ENCODE data around the gene LUM. TPM values are rescaled to one million over a fixed set of nuclear protein-coding genes. Genes with fewer than 3 reads are reported as not detected.

Gene LUM
- total and polyA plus RNA-seq, 10 donors = 2.6 to 52.5 (median 7.6) TPM

GRCh38 chr12:91127751-91128150, 16.5 kb upstream of the LUM start:
- Histone ChIP-seq H3K27ac (no peak overlapping the region), H3K36me3 (no peaks in the 10 kb centered on the region), H3K9me3 (peaks cover 0 to 6% (median 0%) of the 10 kb centered on the region in 8 donors), H3K27me3 (replicated peaks in 1 of 7) (no peaks in the 10 kb centered on the region), H3K4me3 (no peak overlapping the region), H3K4me1 (no peaks in the 10 kb centered on the region)
- intact Hi-C loops (cut with DNase I; ENCODE audit: low total_unique reads) = no loop called here
- 77 to 93% (median 86%) methylated on average over 3 of the region's 3 CpGs for WGBS, 5 donors
- TF ChIP-seq POLR2AphosphoS5 (IDR thresholded peaks at IDR 0.05) (no peak), POLR2A (IDR thresholded peaks at IDR 0.05) (no peak), CTCF (IDR thresholded peaks at IDR 0.05 in 8 of 11, conservative IDR thresholded peaks at IDR 0.05 in 3 of 11) (no peak)
- DNase-seq = no peak

GRCh38 chr12:91127306-91127705, 16.0 kb upstream of the LUM start:
- no peak overlapping the region for H3K27ac ChIP-seq
- H3K4me3 ChIP-seq = no peak overlapping the region
- H3K27me3 ChIP-seq (replicated peaks in 1 of 7) = no peaks in the 10 kb centered on the region
- no peak for DNase-seq
- H3K9me3 ChIP-seq = peaks cover 0 to 6% (median 0%) of the 10 kb centered on the region in 8 donors
- intact Hi-C loops (cut with DNase I; ENCODE audit: low total_unique reads) = no loop called here
- WGBS, 5 donors = 94 to 97% (median 94%) methylated on average over 2 of the region's 2 CpGs
- no peak for TF ChIP-seq POLR2A (IDR thresholded peaks at IDR 0.05)
- no peak for TF ChIP-seq POLR2AphosphoS5 (IDR thresholded peaks at IDR 0.05)
- H3K36me3 ChIP-seq = no peaks in the 10 kb centered on the region
- no peaks in the 10 kb centered on the region for H3K4me1 ChIP-seq

- H3K36me3 ChIP-seq = no peaks in the 10 kb centered on the region
- intact Hi-C loops (cut with DNase I; ENCODE audit: low total_unique reads) = no loop called here
- no peaks in the 10 kb centered on the region for H3K4me1 ChIP-seq
- H3K27me3 ChIP-seq (replicated peaks in 1 of 7) = no peaks in the 10 kb centered on the region
- WGBS, 5 donors = 84 to 96% (median 91%) methylated on average over 1 of the region's 1 CpG
- TF ChIP-seq POLR2A (IDR thresholded peaks at IDR 0.05) = no peak
- no peak for TF ChIP-seq CTCF (IDR thresholded peaks at IDR 0.05 in 8 of 11, conservative IDR thresholded peaks at IDR 0.05 in 3 of 11)
- no peak for TF ChIP-seq POLR2AphosphoS5 (IDR thresholded peaks at IDR 0.05)
- H3K27ac ChIP-seq = no peak overlapping the region
- DNase-seq = no peak
- H3K9me3 ChIP-seq = peaks cover 0 to 6% (median 0%) of the 10 kb centered on the region in 8 donors
- H3K4me3 ChIP-seq = no peak overlapping the region
These were observed 15.2 kb upstream of the LUM start for GRCh38 chr12:91126516-91126915.

- no peak overlapping the region for H3K4me3 ChIP-seq
- TF ChIP-seq POLR2A (IDR thresholded peaks at IDR 0.05) (no peak), POLR2AphosphoS5 (IDR thresholded peaks at IDR 0.05) (no peak), CTCF (IDR thresholded peaks at IDR 0.05 in 8 of 11, conservative IDR thresholded peaks at IDR 0.05 in 3 of 11) (no peak)
- H3K9me3 ChIP-seq = peaks cover 0 to 6% (median 0%) of the 10 kb centered on the region in 8 donors
- intact Hi-C loops (cut with DNase I; ENCODE audit: low total_unique reads) = no loop called here
- H3K27ac ChIP-seq = no peak overlapping the region
- H3K36me3 ChIP-seq = no peaks in the 10 kb centered on the region
- DNase-seq = no peak
- WGBS, 5 donors = 89 to 95% (median 89%) methylated on average over 5 of the region's 5 CpGs
- H3K27me3 ChIP-seq (replicated peaks in 1 of 7) = no peaks in the 10 kb centered on the region
- H3K4me1 ChIP-seq = no peaks in the 10 kb centered on the region
These were observed 12.1 kb upstream of the LUM start for GRCh38 chr12:91123236-91123916.
